ENCODE data around the gene EPHB2. TPM values are rescaled to one million over a fixed set of nuclear protein-coding genes. Genes with fewer than 3 reads are reported as not detected.

The EPHB2 gene
- total RNA-seq (2022; extraction: Qiagen RNA extraction; ENCODE audit: low read depth): 44.5 to 64.1 TPM (median 52.7 TPM) in 5 replicates

GRCh38 chr1:22710701-22711049, at the start of gene EPHB2:
Gene EPHB2 (plus strand): TSS chr1:22710839. CDS start chr1:22710983, 144 bp downstream.

Other genes starting within 250 kb of the EPHB2 start
- 0.01 to 0.03 TPM in 2 of 5 replicates, not detected in the others for gene EPHA8, start 147.3 kb upstream of the EPHB2 start, total RNA-seq (2022; extraction: Qiagen RNA extraction; ENCODE audit: low read depth)
- not detected in 5 replicates for gene C1QA, start 74.2 kb upstream of the EPHB2 start, total RNA-seq (2022; extraction: Qiagen RNA extraction; ENCODE audit: low read depth)
- not detected in 5 replicates for gene C1QC, start 67.2 kb upstream of the EPHB2 start, total RNA-seq (2022; extraction: Qiagen RNA extraction; ENCODE audit: low read depth)
- gene C1QB, start 57.6 kb upstream of the EPHB2 start, total RNA-seq (2022; extraction: Qiagen RNA extraction; ENCODE audit: low read depth): not detected in 5 replicates